H1 (cell line): Measurements from ENCODE around the gene FZD4. TPM values are rescaled to one million over a fixed set of nuclear protein-coding genes. Genes with fewer than 3 reads are reported as not detected.

Source experiments
- CTCF ChIA-PET: fragments of 300-600 bp; sonication (Branson Sonifier 250); formaldehyde crosslinking; loops from one replicate; lab custom pipeline; 2021; ENCODE audit not compliant: partially characterized antibody; lab: Charles Lee
- POLR2A ChIA-PET: fragments of 300-600 bp; sonication (Branson Sonifier 250); formaldehyde crosslinking; loops from one replicate; lab custom pipeline; 2021; ENCODE audit warnings: inconsistent platforms; ENCODE audit not compliant: partially characterized antibody; lab: Charles Lee
- DNase-seq, 2 experiments: peaks; one replicate each; pipeline versions ENCODE4 v3.0.0 to v3.0.0-alpha.2; 2010 to 2022; ENCODE audit warnings: low spot score in 2 of 2, low read depth in 1 of 2, mixed read lengths in 1 of 2
- FAIRE-seq: peaks from 2 replicates; lab custom pipeline; 2011; peaks lifted over from hg19 to GRCh38; lab: Jason Lieb, UNC
- H2AFZ ChIP-seq: 2 replicates; pipeline ENCODE4 v1.8.1; 2012; ENCODE audit warnings: low read length, inconsistent platforms
- H2AK5ac ChIP-seq: 2 replicates; pipeline ENCODE4 v1.6.1; 2013; ENCODE audit warnings: low read depth, low read length
- H2BK120ac ChIP-seq: replicated peaks from 2 replicates; pipeline ENCODE3; 2013; ENCODE audit warnings: low read depth, low read length, inconsistent platforms
- H2BK12ac ChIP-seq: 2 replicates; pipeline ENCODE4 v1.6.1; 2013; ENCODE audit warnings: low read depth, low read length
- H2BK15ac ChIP-seq: 2 replicates; pipeline ENCODE4 v1.6.1; 2013; ENCODE audit warnings: low read length
- H2BK20ac ChIP-seq: 2 replicates; pipeline ENCODE4 v1.6.1; 2013; ENCODE audit warnings: low read length
- H2BK5ac ChIP-seq: 2 replicates; pipeline ENCODE4 v1.6.1; 2013; ENCODE audit warnings: low read depth, low read length
- H3K14ac ChIP-seq: 2 replicates; pipeline ENCODE4 v1.6.1; 2013; ENCODE audit warnings: inconsistent platforms; ENCODE audit not compliant: insufficient read length
- H3K18ac ChIP-seq: 2 replicates; pipeline ENCODE4 v1.6.1; 2013; ENCODE audit warnings: low read length; ENCODE audit errors: extremely low read depth
- H3K23ac ChIP-seq: 2 replicates; pipeline ENCODE4 v1.6.1; 2013; ENCODE audit warnings: inconsistent platforms; ENCODE audit not compliant: insufficient read length
- H3K23me2 ChIP-seq: 2 replicates; pipeline ENCODE4 v1.6.1; 2013; ENCODE audit warnings: low read depth, low read length
- H3K27ac ChIP-seq: 2 replicates; pipeline ENCODE4 v1.6.1; 2011; ENCODE audit warnings: low read depth, low read length, inconsistent platforms
- H3K27me3 ChIP-seq, 4 experiments: replicated peaks in 1 of 4; 1 replicate in 1 of 4; 2 replicates in 3 of 4; pipeline versions ENCODE4 v1.6.1 to v1.8.1; 2011 to 2013; ENCODE audit warnings: low read length in 3 of 4, mild to moderate bottlenecking in 3 of 4, inconsistent platforms in 2 of 4, mixed read lengths in 2 of 4, moderate library complexity in 1 of 4; ENCODE audit not compliant: control insufficient read depth in 3 of 4, insufficient read depth in 3 of 4; ENCODE audit errors: extremely low read depth in 1 of 4
- H3K36me3 ChIP-seq, 4 experiments: 2 replicates each; pipeline versions ENCODE4 v1.6.1 to v1.8.1; 2011 to 2013; ENCODE audit warnings: mild to moderate bottlenecking in 4 of 4, low read length in 3 of 4, moderate library complexity in 2 of 4, control low read depth in 1 of 4, inconsistent platforms in 1 of 4; ENCODE audit not compliant: insufficient read depth in 4 of 4, control insufficient read depth in 2 of 4
- H3K4ac ChIP-seq: replicated peaks from 2 replicates; pipeline ENCODE3; 2013; ENCODE audit warnings: low read length, low read depth, mixed read lengths, inconsistent platforms; ENCODE audit not compliant: insufficient read length
- H3K4me1 ChIP-seq, 4 experiments: replicated peaks in 1 of 4; 1 replicate in 1 of 4; 2 replicates in 3 of 4; pipeline versions ENCODE4 v1.6.1 to v1.8.1; 2011 to 2013; ENCODE audit warnings: low read length in 3 of 4, inconsistent platforms in 2 of 4, mixed read lengths in 1 of 4; ENCODE audit not compliant: insufficient read depth in 4 of 4, control insufficient read depth in 3 of 4
- H3K4me2 ChIP-seq, 2 experiments: 2 replicates each; pipeline versions ENCODE4 v1.6.1 to v1.8.1; 2011 to 2013; ENCODE audit warnings: low read depth in 2 of 2, low read length in 2 of 2, control low read depth in 1 of 2, inconsistent platforms in 1 of 2, mild to moderate bottlenecking in 1 of 2; ENCODE audit not compliant: insufficient read depth in 1 of 2
- H3K4me3 ChIP-seq, 4 experiments: fragments of 200-600, 300-600 bp in 1 of 4; sonication (generic), shearing (Covaris generic), sonication (Bioruptor Twin) in 1 of 4; 2 replicates each; pipeline versions ENCODE4 v1.5.1 to v1.8.1; 2011 to 2016; ENCODE audit warnings: low read length in 4 of 4, low read depth in 3 of 4, control low read depth in 2 of 4, inconsistent platforms in 2 of 4, mild to moderate bottlenecking in 2 of 4, mixed read lengths in 1 of 4, moderate library complexity in 1 of 4; ENCODE audit not compliant: insufficient read depth in 2 of 4; ENCODE audit errors: extremely low read depth in 1 of 4
- H3K56ac ChIP-seq: replicated peaks from 2 replicates; pipeline ENCODE3; 2013; ENCODE audit warnings: low read depth, mild to moderate bottlenecking, mixed read lengths, low read length, inconsistent platforms; ENCODE audit not compliant: insufficient read length
- H3K79me1 ChIP-seq: 2 replicates; pipeline ENCODE4 v1.6.1; 2013; ENCODE audit warnings: low read depth, low read length, control low read depth
- H3K79me2 ChIP-seq, 2 experiments: 2 replicates each; pipeline versions ENCODE4 v1.6.1 to v1.8.1; 2012 to 2013; ENCODE audit warnings: low read length in 2 of 2, mild to moderate bottlenecking in 2 of 2, inconsistent platforms in 1 of 2; ENCODE audit not compliant: insufficient read depth in 2 of 2, control insufficient read depth in 1 of 2
- H3K9ac ChIP-seq, 4 experiments: replicated peaks in 1 of 4; 1 replicate in 1 of 4; 2 replicates in 3 of 4; pipeline versions ENCODE4 v1.6.1 to v1.8.1; 2011 to 2013; ENCODE audit warnings: low read depth in 3 of 4, low read length in 3 of 4, control low read depth in 2 of 4, mild to moderate bottlenecking in 2 of 4, moderate library complexity in 2 of 4, inconsistent platforms in 1 of 4; ENCODE audit errors: extremely low read depth in 1 of 4
- H3K9me3 ChIP-seq, 2 experiments: 2 replicates each; pipeline versions ENCODE4 v1.6.1 to v1.8.1; 2012 to 2013; ENCODE audit warnings: mild to moderate bottlenecking in 2 of 2, moderate library complexity in 2 of 2, control low read depth in 1 of 2, inconsistent platforms in 1 of 2, low read depth in 1 of 2, low read length in 1 of 2, mixed read lengths in 1 of 2; ENCODE audit not compliant: insufficient read depth in 2 of 2
- H4K20me1 ChIP-seq, 2 experiments: replicated peaks in 1 of 2; 2 replicates each; pipeline versions ENCODE3 to v1.8.1; 2011 to 2013; ENCODE audit warnings: inconsistent platforms in 2 of 2, low read length in 2 of 2, mild to moderate bottlenecking in 1 of 2; ENCODE audit not compliant: insufficient read depth in 2 of 2, control insufficient read depth in 1 of 2
- H4K5ac ChIP-seq: 2 replicates; pipeline ENCODE4 v1.6.1; 2013; ENCODE audit warnings: low read length, low read depth, mixed read lengths, inconsistent platforms; ENCODE audit not compliant: insufficient read length
- H4K8ac ChIP-seq: 2 replicates; pipeline ENCODE4 v1.8.0; 2013; ENCODE audit warnings: mild to moderate bottlenecking, moderate library complexity, low read length, inconsistent platforms; ENCODE audit not compliant: insufficient read depth; ENCODE audit errors: extremely low read depth
- H4K91ac ChIP-seq: replicated peaks from 2 replicates; pipeline ENCODE3; 2013; ENCODE audit warnings: low read length, mixed read lengths, inconsistent platforms; ENCODE audit not compliant: insufficient read length
- BACH1 ChIP-seq: IDR thresholded peaks from 2 replicates; pipeline ENCODE4 v1.6.1; 2012; ENCODE audit warnings: low read length, improper control_type of control experiment
- BCL11A ChIP-seq, 2 experiments: IDR thresholded peaks; one replicate each; pipeline ENCODE4 v1.6.1; 2011; ENCODE audit warnings: low read depth in 2 of 2, low read length in 2 of 2, mild to moderate bottlenecking in 2 of 2
- CEBPB ChIP-seq: IDR thresholded peaks from 2 replicates; pipeline ENCODE4 v1.6.1; 2012; ENCODE audit warnings: low read depth, low read length
- CHD1 ChIP-seq: IDR thresholded peaks from 2 replicates; pipeline ENCODE4 v1.6.1; 2012; ENCODE audit warnings: low read depth, low read length, improper control_type of control experiment
- MAX ChIP-seq: IDR thresholded peaks from 2 replicates; pipeline ENCODE4 v1.6.1; 2012; ENCODE audit warnings: inconsistent platforms
- SIN3A ChIP-seq, 2 experiments: IDR thresholded peaks in 1 of 2; conservative IDR thresholded peaks in 1 of 2; 2 replicates each; pipeline ENCODE4 v1.6.1; 2011 to 2012; ENCODE audit warnings: low read length in 2 of 2, improper control_type of control experiment in 1 of 2, low read depth in 1 of 2, mild to moderate bottlenecking in 1 of 2
- SIX5 ChIP-seq: IDR thresholded peaks from 2 replicates; pipeline ENCODE4 v1.6.1; 2011; ENCODE audit warnings: mild to moderate bottlenecking, low read depth, low read length
- SP1 ChIP-seq: IDR thresholded peaks from 2 replicates; pipeline ENCODE4 v1.6.1; 2011; ENCODE audit warnings: low read depth, low read length
- SRF ChIP-seq: IDR thresholded peaks from 2 replicates; pipeline ENCODE4 v1.6.1; 2011; ENCODE audit warnings: mild to moderate bottlenecking, low read depth, low read length, moderate library complexity
- TAF1 ChIP-seq: IDR thresholded peaks from 2 replicates; pipeline ENCODE4 v1.6.1; 2011; ENCODE audit warnings: mild to moderate bottlenecking, low read depth, low read length
- WGBS, 2 experiments: shearing (Covaris generic) in 1 of 2; methylation state at CpG; one replicate each; pipeline versions ENCODE4 v1.1.6 to v1.1.7; 2013 to 2015; ENCODE audit warnings: low lambda C conversion rate in 2 of 2, mixed read lengths in 2 of 2, inconsistent platforms in 1 of 2, low coverage in 1 of 2, missing lambda C conversion rate in 1 of 2; ENCODE audit not compliant: insufficient replicate concordance in 2 of 2, insufficient coverage in 1 of 2, insufficient read length in 1 of 2; ENCODE audit errors: extremely low coverage in 1 of 2, missing lambda C conversion rate in 1 of 2; 5-methylcytosine and 5-hydroxymethylcytosine counted together
- polyA plus RNA-seq, 7 experiments: library from polyadenylated mRNA; depleted of rRNA in 3 of 7; stranded (reverse) in 5 of 7; unstranded in 2 of 7; fragments of >200 nt in 5 of 7; fragments of 200-250 nt in 2 of 7; gene quantifications; 1 replicate in 5 of 7; 2 replicates in 1 of 7; 4 replicates in 1 of 7; pipeline versions ENCODE4 v1.2.1 to v1.2.3, GENCODE V29; 2011 to 2013; ENCODE audit warnings: missing spikeins in 2 of 7, mixed read lengths in 2 of 7
- total RNA-seq: library from RNA; stranded (reverse); fragmentation: NEBNext Ultra II Directional; extraction: Animal tissue kit (Norgen Biotek cat#: 25700); gene quantifications from 2 replicates; pipeline ENCODE4 v1.2.1, GENCODE V29; 2021
- TF ChIP-seq, protein P1 (sequence below), 3 experiments: IDR thresholded peaks; 1 replicate in 2 of 3; 2 replicates in 1 of 3; pipeline versions ENCODE4 v1.5.1 to v1.6.1; 2011; ENCODE audit warnings: low read length in 3 of 3, mild to moderate bottlenecking in 3 of 3, inconsistent platforms in 2 of 3, low read depth in 1 of 3, moderate library complexity in 1 of 3; ENCODE audit not compliant: insufficient read depth in 1 of 3; ENCODE audit errors: control extremely low read depth in 1 of 3

FZD4 gene
- total and polyA plus RNA-seq, 2 of the 8 experiments (the other 6 are each of a cell fraction or from before 2014, with no cell fraction given) = 3.1 to 7.1 TPM

- no peaks in the 10 kb centered on the region for H3K23me2 ChIP-seq
- ChIA-PET POLR2A (no interaction called here), CTCF (interaction anchor here (0.6 to 9.8 kb wide), 15 partner anchors 10 to 969 kb away, joined by 3 to 152 read pairs (median 4); no protein-coding TSS in a partner anchor)
- H3K4me3 ChIP-seq = no peak overlapping the region
- H2AFZ ChIP-seq = no peak overlapping the region
- H3K79me2 ChIP-seq = no peaks in the 10 kb centered on the region
- no peak overlapping the region for H3K9ac ChIP-seq
- no peaks in the 10 kb centered on the region for H3K36me3 ChIP-seq
- no peaks in the 10 kb centered on the region for H3K79me1 ChIP-seq
- H4K20me1 ChIP-seq = no peaks in the 10 kb centered on the region
- no peak overlapping the region for H3K14ac ChIP-seq
- H3K4me1 ChIP-seq = peaks cover 0 to 5% (median under 1%) of the 10 kb centered on the region in 4 experiments; a peak in 1 of 7 replicates
- H3K4me2 ChIP-seq = no peak overlapping the region
- no peak overlapping the region for H3K23ac ChIP-seq
- no peaks in the 10 kb centered on the region for H3K27me3 ChIP-seq
- H3K18ac ChIP-seq = no peak overlapping the region
- no peak overlapping the region for H2AK5ac ChIP-seq
- H3K56ac ChIP-seq = no peak overlapping the region
- H2BK15ac ChIP-seq = no peak overlapping the region
- H2BK20ac ChIP-seq = no peak overlapping the region
- WGBS, 2 experiments = 91% methylated on average over 2 of the region's 2 CpGs; no CpG with 5 or more reads in 1 of the 2 experiments
- no peak overlapping the region for H4K91ac ChIP-seq
- H4K8ac ChIP-seq = no peak overlapping the region
- no peak overlapping the region for H3K27ac ChIP-seq
- H2BK120ac ChIP-seq = no peak overlapping the region
- H4K5ac ChIP-seq = no peak overlapping the region
- no peak overlapping the region for H3K4ac ChIP-seq
- no peak overlapping the region for H2BK12ac ChIP-seq
- H2BK5ac ChIP-seq = no peak overlapping the region
- FAIRE-seq = no peak
- no peak for DNase-seq
- no peaks in the 10 kb centered on the region for H3K9me3 ChIP-seq
- TF ChIP-seq CEBPB = no peak
- no peak for TF ChIP-seq SIN3A (conservative IDR thresholded peaks at IDR 0.05 in 1 of 2, IDR thresholded peaks at IDR 0.05 in 1 of 2; ENCODE audit: low read depth in 1 of 2, low read length in 2 of 2)
- TF ChIP-seq, protein P1, sequence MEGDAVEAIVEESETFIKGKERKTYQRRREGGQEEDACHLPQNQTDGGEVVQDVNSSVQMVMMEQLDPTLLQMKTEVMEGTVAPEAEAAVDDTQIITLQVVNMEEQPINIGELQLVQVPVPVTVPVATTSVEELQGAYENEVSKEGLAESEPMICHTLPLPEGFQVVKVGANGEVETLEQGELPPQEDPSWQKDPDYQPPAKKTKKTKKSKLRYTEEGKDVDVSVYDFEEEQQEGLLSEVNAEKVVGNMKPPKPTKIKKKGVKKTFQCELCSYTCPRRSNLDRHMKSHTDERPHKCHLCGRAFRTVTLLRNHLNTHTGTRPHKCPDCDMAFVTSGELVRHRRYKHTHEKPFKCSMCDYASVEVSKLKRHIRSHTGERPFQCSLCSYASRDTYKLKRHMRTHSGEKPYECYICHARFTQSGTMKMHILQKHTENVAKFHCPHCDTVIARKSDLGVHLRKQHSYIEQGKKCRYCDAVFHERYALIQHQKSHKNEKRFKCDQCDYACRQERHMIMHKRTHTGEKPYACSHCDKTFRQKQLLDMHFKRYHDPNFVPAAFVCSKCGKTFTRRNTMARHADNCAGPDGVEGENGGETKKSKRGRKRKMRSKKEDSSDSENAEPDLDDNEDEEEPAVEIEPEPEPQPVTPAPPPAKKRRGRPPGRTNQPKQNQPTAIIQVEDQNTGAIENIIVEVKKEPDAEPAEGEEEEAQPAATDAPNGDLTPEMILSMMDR (IDR thresholded peaks at IDR 0.05; ENCODE audit: control extremely low read depth in 1 of 3, insufficient read depth in 1 of 3, low read depth in 1 of 3, low read length in 3 of 3) = no peak
- TF ChIP-seq TAF1 = no peak
- no peak for TF ChIP-seq BCL11A (IDR thresholded peaks at IDR 0.05; ENCODE audit: low read depth in 2 of 2, low read length in 2 of 2)
- TF ChIP-seq SIX5 = no peak
- TF ChIP-seq SP1 = no peak
- no peak for TF ChIP-seq MAX
- TF ChIP-seq CHD1 = no peak
- TF ChIP-seq SRF = no peak
- TF ChIP-seq BACH1 = no peak
These were observed 36.7 kb downstream of the FZD4 start for GRCh38 chr11:86918496-86918895.
